Thymus (tissue), 11 donors: ENCODE data around the gene RAB42. TPM values are rescaled to one million over a fixed set of nuclear protein-coding genes. Genes with fewer than 3 reads are reported as not detected.
"Not testable (repeated sequence)": the region's sequence is repeated elsewhere in the genome, so short reads cannot be mapped to it uniquely, and the experiment has no call there.

Experiments
- DNase-seq, 9 donors: peaks; one replicate each; pipeline ENCODE4 v3.0.0-alpha.2; 2013; ENCODE audit warnings: low spot score in 9 of 9, low read depth in 6 of 9, missing footprints in 1 of 9
- H3K27ac ChIP-seq, 2 donors: one replicate each; pipeline ENCODE4 v1.5.1; 2013; ENCODE audit warnings: control low read depth in 1 of 2, low read depth in 1 of 2, low read length in 1 of 2, mild to moderate bottlenecking in 1 of 2, moderate library complexity in 1 of 2
- H3K27me3 ChIP-seq, 2 donors: one replicate each; pipeline ENCODE4 v1.5.1; 2013; ENCODE audit warnings: low read length in 1 of 2; ENCODE audit not compliant: control insufficient read depth in 2 of 2, insufficient read depth in 1 of 2
- H3K36me3 ChIP-seq, 2 donors: one replicate each; pipeline ENCODE4 v1.5.1; 2013; ENCODE audit warnings: low read length in 1 of 2, mild to moderate bottlenecking in 1 of 2, moderate library complexity in 1 of 2; ENCODE audit not compliant: control insufficient read depth in 2 of 2, insufficient read depth in 2 of 2
- H3K4me1 ChIP-seq, 2 donors: one replicate each; pipeline ENCODE4 v1.5.1; 2013; ENCODE audit warnings: low read length in 2 of 2; ENCODE audit not compliant: control insufficient read depth in 2 of 2, insufficient read depth in 2 of 2
- H3K4me3 ChIP-seq, 2 donors: one replicate each; pipeline ENCODE4 v1.5.1; 2013; ENCODE audit warnings: low read length in 2 of 2, control low read depth in 1 of 2, mild to moderate bottlenecking in 1 of 2
- H3K9me3 ChIP-seq, 2 donors: one replicate each; pipeline ENCODE4 v1.5.1; 2013; ENCODE audit warnings: low read length in 1 of 2, mild to moderate bottlenecking in 1 of 2; ENCODE audit not compliant: control insufficient read depth in 2 of 2, insufficient read depth in 1 of 2
- WGBS: extraction: QIAGEN DNeasy Blood & Tissue Kit; methylation state at CpG from one replicate; pipeline ENCODE4 v1.1.7; 2013; 5-methylcytosine and 5-hydroxymethylcytosine counted together
- polyA plus RNA-seq: library from polyadenylated mRNA; stranded (reverse); fragments of 200-250 nt; gene quantifications from one replicate; pipeline ENCODE4 v1.2.3, GENCODE V29; 2013
- total RNA-seq: library from RNA; stranded (reverse); fragments of 120-200 nt; gene quantifications from one replicate; pipeline ENCODE4 v1.2.4, GENCODE V29; 2013
- donor health status: healthy.

Gene RAB42
- total and polyA plus RNA-seq, 2 donors, result 18.6 to 51.5 TPM

GRCh38 chr1:28595412-28596191, 3.5 kb downstream of the RAB42 start:
- H3K36me3 ChIP-seq, result peaks cover 2 to 9% of the 10 kb centered on the region in 2 donors
- H3K9me3 ChIP-seq, result no peaks in the 10 kb centered on the region
- H3K4me1 ChIP-seq, result peaks cover 5 to 24% of the 10 kb centered on the region in 2 donors
- 97% methylated on average over 10 of the region's 10 CpGs for WGBS
- DNase-seq, result no peak
- peaks cover 0 to 19% of the 10 kb centered on the region in 2 donors for H3K27me3 ChIP-seq
- no peak overlapping the region for H3K4me3 ChIP-seq
- peak overlapping the region in 1 of 2 donors; percentile 78 for H3K27ac ChIP-seq

- peaks cover 5 to 24% of the 10 kb centered on the region in 2 donors for H3K4me1 ChIP-seq
- not testable (repeated sequence) for H3K4me3 ChIP-seq, H3K9me3 ChIP-seq, H3K36me3 ChIP-seq, DNase-seq, H3K27ac ChIP-seq
- H3K27me3 ChIP-seq, result peaks cover 0 to 19% of the 10 kb centered on the region in 2 donors
- 97% methylated on average over 11 of the region's 11 CpGs for WGBS
Measured at GRCh38 chr1:28596276-28596675, 4.2 kb downstream of the RAB42 start.

- DNase-seq, result no peak
- H3K9me3 ChIP-seq, result no peaks in the 10 kb centered on the region
- H3K27ac ChIP-seq, result peak overlapping the region in 1 of 2 donors; percentile 57
- H3K4me3 ChIP-seq, result no peak overlapping the region
- H3K4me1 ChIP-seq, result peaks cover 0 to 19% of the 10 kb centered on the region in 2 donors
- WGBS, result 95% methylated on average over 3 of the region's 3 CpGs
- H3K27me3 ChIP-seq, result no peaks in the 10 kb centered on the region
- H3K36me3 ChIP-seq, result peaks cover 35 to 41% of the 10 kb centered on the region in 2 donors
Measured at GRCh38 chr1:28601696-28602095, 9.6 kb downstream of the RAB42 start.

- Histone ChIP-seq H3K36me3 (peaks cover 46 to 49% of the 10 kb centered on the region in 2 donors), H3K9me3 (no peaks in the 10 kb centered on the region), H3K4me1 (peaks cover 0 to 19% of the 10 kb centered on the region in 2 donors), H3K27me3 (no peaks in the 10 kb centered on the region), H3K4me3 (no peak overlapping the region), H3K27ac (peak overlapping the region in 1 of 2 donors; percentile 57)
- WGBS, result 88% methylated on average over 15 of the region's 15 CpGs
- peak in 3 of 9 donors; percentile 28 to 62 (median 32) for DNase-seq
Measured at GRCh38 chr1:28602536-28603439, 10.7 kb downstream of the RAB42 start.

GRCh38 chr1:28604411-28604810, 12.3 kb downstream of the RAB42 start:
- Histone ChIP-seq H3K9me3 (no peaks in the 10 kb centered on the region), H3K4me1 (peaks cover 0 to 11% of the 10 kb centered on the region in 2 donors), H3K27ac (no peak overlapping the region), H3K4me3 (no peak overlapping the region), H3K36me3 (peaks cover 51 to 52% of the 10 kb centered on the region in 2 donors), H3K27me3 (no peaks in the 10 kb centered on the region)
- no peak for DNase-seq
- WGBS, result 96% methylated on average over 5 of the region's 5 CpGs

- WGBS, result 99% methylated on average over 6 of the region's 6 CpGs
Measured at GRCh38 chr1:28604962-28605361, 12.9 kb downstream of the RAB42 start.

GRCh38 chr1:28606771-28607170, 14.7 kb downstream of the RAB42 start:
- Histone ChIP-seq H3K27ac (no peak overlapping the region), H3K4me3 (no peak overlapping the region), H3K36me3 (peaks cover 65 to 72% of the 10 kb centered on the region in 2 donors), H3K9me3 (no peaks in the 10 kb centered on the region), H3K4me1 (peaks cover 0 to 6% of the 10 kb centered on the region in 2 donors), H3K27me3 (no peaks in the 10 kb centered on the region)
- over 99% methylated on average over 2 of the region's 2 CpGs for WGBS
- no peak for DNase-seq

More at GRCh38 chr1:28604962-28605361, 12.9 kb downstream of the RAB42 start:
- no peak for DNase-seq
- H3K9me3 ChIP-seq, result no peaks in the 10 kb centered on the region
- H3K36me3 ChIP-seq, result peaks cover 51 to 54% of the 10 kb centered on the region in 2 donors
- no peak overlapping the region for H3K4me3 ChIP-seq
- no peaks in the 10 kb centered on the region for H3K27me3 ChIP-seq
- H3K27ac ChIP-seq, result no peak overlapping the region
- peaks cover 0 to 6% of the 10 kb centered on the region in 2 donors for H3K4me1 ChIP-seq

- Histone ChIP-seq H3K9me3 (no peaks in the 10 kb centered on the region), H3K4me1 (no peaks in the 10 kb centered on the region), H3K4me3 (no peak overlapping the region), H3K36me3 (peaks cover 50 to 60% of the 10 kb centered on the region in 2 donors), H3K27me3 (no peaks in the 10 kb centered on the region), H3K27ac (no peak overlapping the region)
- no peak for DNase-seq
- WGBS, result 97% methylated on average over 5 of the region's 5 CpGs
Measured at GRCh38 chr1:28613175-28613574, 21.1 kb downstream of the RAB42 start.

- DNase-seq, result no peak
- H3K27ac ChIP-seq, result no peak overlapping the region
- no peaks in the 10 kb centered on the region for H3K9me3 ChIP-seq
- WGBS, result 96% methylated on average over 1 of the region's 1 CpG
- no peaks in the 10 kb centered on the region for H3K27me3 ChIP-seq
- no peaks in the 10 kb centered on the region for H3K36me3 ChIP-seq
- no peak overlapping the region for H3K4me3 ChIP-seq
- H3K4me1 ChIP-seq, result no peaks in the 10 kb centered on the region
Measured at GRCh38 chr1:28631713-28632112, 39.6 kb downstream of the RAB42 start.
